Suppressor macrophage treated with lipopolysaccharide for 1 hour (primary cell): Measurements from ENCODE around the gene POU2F2.

Experiments used
- DNase-seq, 3 donors: peaks; one replicate each; pipeline ENCODE4 v3.0.0-alpha.2; 2020 to 2022

The POU2F2 gene

GRCh38 chr19:42078538-42079275 is 53.5 kb downstream of the POU2F2 start:
- DNase-seq, result no peak

GRCh38 chr19:42078058-42078457 is 54.2 kb downstream of the POU2F2 start:
- no peak for DNase-seq

GRCh38 chr19:42076380-42076944 is 55.8 kb downstream of the POU2F2 start:
- DNase-seq, result no peak

GRCh38 chr19:42075616-42076379 is 56.4 kb downstream of the POU2F2 start, which contains the start of gene ZNF574:
Gene ZNF574, plus strand, starts transcription at chr19:42076166. Its CDS starts 2,441 bp downstream, at chr19:42078607.
- peak; percentile 99 to 100 (median 100) for DNase-seq

GRCh38 chr19:42075364-42075615 is 57.0 kb downstream of the POU2F2 start:
- DNase-seq, result no peak

GRCh38 chr19:42074513-42075363 is 57.5 kb downstream of the POU2F2 start:
- DNase-seq, result peak in 1 of 3 donors; percentile 61

GRCh38 chr19:42071247-42071646 is 61.0 kb downstream of the POU2F2 start:
- DNase-seq, result no peak

- no peak for DNase-seq
Observed at GRCh38 chr19:42069619-42070351, 62.5 kb downstream of the POU2F2 start, which contains the start of gene GRIK5. Gene GRIK5, minus strand, starts transcription at chr19:42070206. Its CDS starts 4,436 bp downstream, at chr19:42065770.

GRCh38 chr19:42068756-42069571 is 63.3 kb downstream of the POU2F2 start:
- DNase-seq, result no peak

- no peak for DNase-seq
Observed at GRCh38 chr19:42068361-42068755, 63.9 kb downstream of the POU2F2 start.

- DNase-seq, result no peak
Observed at GRCh38 chr19:42067315-42067888, 64.8 kb downstream of the POU2F2 start.

- peak in 1 of 3 donors; percentile 33 for DNase-seq
Observed at GRCh38 chr19:42066075-42066754, 66.0 kb downstream of the POU2F2 start.

GRCh38 chr19:42065511-42065910 is 66.7 kb downstream of the POU2F2 start:
- DNase-seq, result no peak

- DNase-seq, result no peak
Observed at GRCh38 chr19:42065051-42065450, 67.2 kb downstream of the POU2F2 start.

- no peak for DNase-seq
Observed at GRCh38 chr19:42064432-42064831, 67.8 kb downstream of the POU2F2 start.

- DNase-seq, result no peak
Observed at GRCh38 chr19:42062381-42062780, 69.9 kb downstream of the POU2F2 start.

- DNase-seq, result no peak
Observed at GRCh38 chr19:42060117-42060516, 72.1 kb downstream of the POU2F2 start.

GRCh38 chr19:42059196-42059595 is 73.0 kb downstream of the POU2F2 start:
- no peak for DNase-seq

GRCh38 chr19:42057846-42058245 is 74.4 kb downstream of the POU2F2 start:
- no peak for DNase-seq

GRCh38 chr19:42054205-42054604 is 78.0 kb downstream of the POU2F2 start:
- no peak for DNase-seq
